NCI-H146 treated with DMSO at 0.1 percent for 48 hours (cell line): Measurements from ENCODE around the gene CTNNA3.

ENCODE experiments used
- DNase-seq: peaks from one replicate; lab custom pipeline; 2025; ENCODE audit not compliant: unreplicated experiment; lab: John Stamatoyannopoulos, UW

The CTNNA3 gene

DNA sequence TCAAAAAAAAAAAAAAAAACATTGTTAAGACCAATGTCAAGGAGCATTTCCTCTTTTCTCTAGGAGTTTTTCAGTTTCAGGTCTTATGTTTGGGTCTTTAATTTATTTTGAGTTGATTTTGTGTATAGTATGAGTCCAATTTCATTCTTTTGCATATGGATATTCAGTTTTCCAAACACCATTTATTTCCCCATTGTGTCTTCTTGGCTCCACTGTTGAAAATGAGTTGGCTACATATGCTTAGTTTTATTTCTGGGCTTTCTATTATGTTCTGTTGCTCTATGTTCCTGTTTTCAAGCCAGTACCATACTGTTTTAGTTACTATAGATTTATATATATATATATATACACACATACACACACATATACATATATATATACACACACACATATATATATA is 1506.7 kb downstream of the CTNNA3 start:
- no peak for DNase-seq

DNA sequence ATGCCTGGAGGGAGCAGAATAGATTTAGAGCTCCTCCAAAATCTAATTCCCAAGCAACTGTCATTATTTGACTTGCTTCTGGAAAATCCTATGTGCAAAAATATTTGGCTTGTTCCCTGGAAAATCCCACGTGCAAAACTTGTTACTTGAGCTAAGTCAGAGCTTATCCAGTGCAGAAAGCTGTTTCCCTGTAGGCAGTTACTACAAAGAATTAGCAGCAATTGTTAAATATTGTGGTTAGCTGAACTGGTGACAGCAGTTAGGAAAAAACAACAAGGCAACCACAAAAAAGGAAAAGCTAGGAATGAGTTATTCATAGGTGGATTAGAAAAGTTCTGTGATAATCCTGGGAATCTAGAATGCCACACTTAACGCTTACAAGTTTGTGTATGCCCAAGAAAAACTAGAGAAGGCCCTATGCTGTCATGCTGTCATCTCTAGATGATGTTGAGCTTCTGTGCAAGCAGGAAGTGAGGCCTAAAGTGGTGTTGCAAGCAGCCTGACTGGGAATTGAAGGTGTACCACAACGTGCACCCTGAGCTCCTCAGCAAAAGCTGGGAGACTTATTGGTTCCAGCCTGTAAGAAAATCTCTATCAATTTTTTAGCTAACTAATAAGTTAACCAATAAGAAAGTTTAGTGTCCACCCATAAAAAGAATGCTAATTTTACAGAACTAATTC is 1508.8 kb downstream of the CTNNA3 start:
- no peak for DNase-seq

- DNase-seq, result no peak
Measured at GRCh38 chr10:66183028-66183427, 1513.0 kb downstream of the CTNNA3 start.

- peak; percentile 4 for DNase-seq
Measured at GRCh38 chr10:66180581-66181318, 1515.2 kb downstream of the CTNNA3 start.

- DNase-seq, result no peak
Measured at GRCh38 chr10:66180021-66180420, 1516.0 kb downstream of the CTNNA3 start.

- no peak for DNase-seq
Measured at GRCh38 chr10:66176772-66177171, 1519.2 kb downstream of the CTNNA3 start.

GRCh38 chr10:66167816-66168215 is 1528.2 kb downstream of the CTNNA3 start:
- no peak for DNase-seq

- DNase-seq, result no peak
Measured at GRCh38 chr10:66162560-66163143, 1533.3 kb downstream of the CTNNA3 start.

DNA sequence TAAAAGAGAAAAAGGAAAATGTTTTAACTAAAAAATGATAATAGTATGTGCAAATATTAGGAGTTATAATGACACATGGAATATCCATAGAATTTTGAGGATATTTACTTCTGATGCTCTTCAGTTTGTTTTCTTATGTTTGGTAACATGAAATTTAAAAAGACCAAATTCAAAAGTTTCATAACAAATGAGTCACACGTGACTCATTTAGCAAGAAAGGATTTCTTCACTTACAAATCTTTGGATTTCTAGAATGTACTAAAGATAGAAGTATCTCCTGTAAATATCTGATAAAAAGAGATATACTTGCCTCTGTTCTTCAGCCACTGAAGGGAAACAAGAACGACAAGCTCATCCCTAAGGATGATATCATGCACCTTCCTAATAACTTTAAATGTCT is 1544.6 kb downstream of the CTNNA3 start:
- no peak for DNase-seq

DNA sequence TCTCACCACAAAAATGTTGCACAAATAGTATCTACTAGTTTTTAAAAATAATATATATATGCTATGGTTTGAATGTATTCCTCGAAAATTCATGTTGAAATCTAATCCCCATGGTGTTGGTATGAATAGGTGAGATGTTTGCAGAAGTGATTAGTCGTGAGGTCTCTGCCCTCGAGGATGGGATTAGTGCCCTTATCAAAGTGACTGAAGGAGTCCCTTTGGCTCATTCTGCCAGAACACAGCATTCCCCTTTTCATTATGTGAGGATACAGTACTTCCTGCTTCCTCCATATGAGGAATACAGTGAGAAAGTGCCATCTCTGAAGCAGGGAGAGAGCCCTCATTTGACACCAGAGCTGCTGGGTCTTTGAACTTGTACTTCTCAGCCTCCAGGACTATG is 1547.7 kb downstream of the CTNNA3 start:
- DNase-seq, result no peak

DNA sequence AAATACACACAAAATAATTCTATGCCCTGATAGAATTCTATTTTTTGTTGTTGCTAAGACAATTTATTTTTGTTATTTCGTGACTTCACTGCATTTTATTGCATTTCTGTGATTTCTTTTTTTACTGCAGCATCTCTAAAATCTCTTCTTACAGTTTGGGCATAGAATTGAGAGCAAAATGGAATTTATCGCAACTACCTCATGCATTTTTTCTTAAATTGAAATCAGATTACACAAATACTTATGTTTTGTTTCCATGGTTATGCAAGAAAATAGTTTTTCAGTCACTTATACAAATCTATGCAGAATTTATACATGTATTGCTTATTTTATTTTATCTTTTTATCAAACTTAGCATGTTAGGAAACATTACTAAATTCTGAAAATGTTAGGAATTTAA is 1552.0 kb downstream of the CTNNA3 start:
- no peak for DNase-seq

GRCh38 chr10:66102756-66103155 is 1593.2 kb downstream of the CTNNA3 start:
- DNase-seq, result no peak

- no peak for DNase-seq
Measured at GRCh38 chr10:66098595-66099480, 1597.2 kb downstream of the CTNNA3 start.

- no peak for DNase-seq
Measured at GRCh38 chr10:66095610-66096009, 1600.4 kb downstream of the CTNNA3 start.

DNA sequence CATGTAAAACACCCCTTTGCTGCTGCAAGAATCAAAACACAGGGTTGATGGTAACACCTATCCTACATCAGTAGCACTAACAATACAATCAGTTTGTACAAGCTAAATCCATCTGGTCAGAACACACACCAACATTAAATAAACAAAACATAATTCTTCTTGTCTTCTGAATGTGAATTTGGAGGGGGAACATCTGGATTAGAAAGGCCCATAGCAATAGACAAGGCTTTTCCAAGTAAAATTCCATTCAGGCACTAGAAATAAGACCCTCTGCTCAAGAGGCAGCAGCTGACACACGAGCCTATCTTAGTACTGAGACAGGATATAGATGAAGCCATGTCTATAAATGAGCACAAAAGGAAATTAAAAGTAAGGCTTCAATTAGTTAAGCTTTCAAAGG is 1610.1 kb downstream of the CTNNA3 start:
- no peak for DNase-seq

DNA sequence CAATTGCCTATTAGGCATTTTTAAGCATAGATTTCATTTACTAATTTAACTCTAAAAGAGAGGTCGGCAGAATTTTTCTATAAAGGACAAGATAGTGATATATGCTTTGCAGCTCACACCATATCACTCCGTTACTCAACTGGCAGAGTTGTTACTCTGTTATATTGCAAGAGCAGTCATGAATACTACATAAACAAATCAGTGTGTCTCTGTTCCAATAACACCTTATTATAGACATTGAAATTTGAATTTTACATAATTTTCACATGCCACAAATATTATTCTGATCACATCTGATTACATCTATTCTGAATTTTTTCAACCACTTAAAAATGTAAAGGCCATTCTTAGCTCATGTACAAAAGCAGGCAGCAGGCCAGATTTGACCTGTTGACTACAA is 1624.1 kb downstream of the CTNNA3 start:
- no peak for DNase-seq

DNA sequence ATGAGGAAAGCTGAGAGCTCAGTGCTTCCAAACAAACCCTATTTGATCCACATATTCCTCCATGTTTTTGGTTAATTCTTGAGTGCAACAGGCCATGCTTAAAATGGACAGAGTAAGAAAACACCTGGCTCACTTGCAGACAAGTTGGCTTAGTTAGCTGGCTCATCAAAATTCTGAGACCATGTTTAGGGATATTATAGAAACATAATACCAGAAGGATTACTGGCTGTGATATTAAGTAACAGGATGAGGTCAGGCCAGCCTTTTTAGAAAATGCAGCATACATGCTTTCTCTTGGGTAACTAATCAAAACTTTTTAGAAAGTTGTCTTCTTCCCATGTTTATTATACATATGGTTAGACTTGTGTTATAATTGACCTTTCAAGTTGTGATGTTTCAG is 1637.4 kb downstream of the CTNNA3 start:
- no peak for DNase-seq

DNA sequence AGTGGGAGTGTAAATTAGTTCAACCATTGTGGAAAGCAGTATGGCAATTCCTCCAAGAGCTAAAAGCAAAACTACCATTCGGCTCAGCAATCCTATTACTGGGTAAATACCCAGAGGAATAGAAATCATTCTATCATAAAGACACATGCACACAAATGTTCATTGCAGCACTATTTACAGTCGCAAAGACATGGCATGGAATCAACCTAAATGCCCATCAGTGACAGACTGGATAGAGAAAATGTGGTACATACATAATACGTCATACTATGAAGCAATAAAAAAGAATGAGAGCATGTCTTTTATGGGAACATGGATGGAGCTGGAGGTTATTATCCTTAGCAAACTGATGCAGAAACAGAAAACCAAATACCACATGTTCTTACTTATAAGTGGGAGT is 1646.7 kb downstream of the CTNNA3 start:
- DNase-seq, result no peak

- no peak for DNase-seq
Measured at GRCh38 chr10:66045859-66046258, 1650.1 kb downstream of the CTNNA3 start.

- DNase-seq, result no peak
Measured at GRCh38 chr10:66041771-66042170, 1654.2 kb downstream of the CTNNA3 start.

DNA sequence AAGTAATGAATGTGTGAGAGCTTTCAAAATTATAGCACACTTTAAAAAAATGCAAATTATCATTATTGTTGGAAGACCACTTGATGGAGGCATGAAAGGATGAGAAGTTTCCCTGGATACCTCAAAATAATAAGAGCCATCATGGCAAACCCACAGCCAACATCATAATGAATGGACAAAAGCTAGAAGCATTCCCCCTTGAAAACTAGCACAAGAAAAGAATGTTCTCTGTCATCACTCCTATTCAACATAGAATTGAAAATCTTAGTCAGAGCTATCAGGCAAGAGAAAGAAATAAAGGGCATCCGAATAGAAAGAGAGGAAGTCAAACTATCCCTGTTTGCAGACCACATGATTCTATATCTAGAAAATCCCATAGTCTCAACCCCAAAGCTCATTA is 1657.4 kb downstream of the CTNNA3 start:
- no peak for DNase-seq
